OCI-LY7 (cell line): ENCODE results near the gene PTPRT. TPM values are rescaled to one million over a fixed set of nuclear protein-coding genes. Genes with fewer than 3 reads are reported as not detected.

Experiments used
- BruUV-seq: library from RNA; stranded (reverse); fragments of 400-500 nt; replicated peaks from 2 replicates; lab custom pipeline; 2021; lab: Mats Ljungman, UMichigan
- CTCF ChIA-PET: fragments of 300-600 bp; sonication (Branson Sonifier 250); formaldehyde crosslinking; loops from one replicate; lab custom pipeline; 2022; ENCODE audit warnings: antibody characterized with exemption; ENCODE audit not compliant: unreplicated experiment; lab: Charles Lee
- POLR2A ChIA-PET: fragments of 300-600 bp; sonication (Branson Sonifier 250); formaldehyde crosslinking; loops from one replicate; lab custom pipeline; 2022; ENCODE audit warnings: antibody characterized with exemption; lab: Charles Lee
- DNase-seq: peaks from one replicate; pipeline ENCODE4 v3.0.0-alpha.2; 2015; ENCODE audit warnings: low spot score
- H2AFZ ChIP-seq: fragments of 200-600 bp; sonication (generic), shearing (Covaris generic); 2 replicates; pipeline ENCODE4 v1.6.1; 2014; ENCODE audit warnings: mild to moderate bottlenecking, antibody characterized with exemption, low read length, moderate library complexity
- H3K27ac ChIP-seq: fragments of 200-600 bp; sonication (generic); 2 replicates; pipeline ENCODE4 v1.5.1; 2014; ENCODE audit warnings: mixed run types, low read depth, mild to moderate bottlenecking, moderate library complexity, low read length, inconsistent platforms; ENCODE audit not compliant: poor library complexity, severe bottlenecking
- H3K36me3 ChIP-seq: fragments of 200-600 bp; sonication (generic); 2 replicates; pipeline ENCODE4 v1.6.1; 2014; ENCODE audit warnings: mild to moderate bottlenecking, antibody characterized with exemption, low read length, moderate library complexity, mixed read lengths; ENCODE audit not compliant: insufficient read depth
- H3K4me1 ChIP-seq: fragments of 200-600 bp; sonication (generic); 2 replicates; pipeline ENCODE4 v1.5.1; 2014; ENCODE audit warnings: mild to moderate bottlenecking, low read length; ENCODE audit not compliant: insufficient read depth, poor library complexity, severe bottlenecking
- H3K4me2 ChIP-seq: fragments of 200-600 bp; sonication (generic); 2 replicates; pipeline ENCODE4 v1.6.1; 2014; ENCODE audit warnings: mild to moderate bottlenecking, low read length
- H3K4me3 ChIP-seq: fragments of 200-600 bp; sonication (generic); 2 replicates; pipeline ENCODE4 v1.5.1; 2014; ENCODE audit warnings: mild to moderate bottlenecking, low read depth, low read length; ENCODE audit not compliant: poor library complexity, severe bottlenecking
- H3K79me2 ChIP-seq: fragments of 200-600 bp; sonication (generic); 2 replicates; pipeline ENCODE4 v1.6.1; 2016; ENCODE audit warnings: low read depth, mild to moderate bottlenecking, low read length, moderate library complexity, mixed read lengths; ENCODE audit not compliant: insufficient read depth
- H3K9me2 ChIP-seq: fragments of 200-600 bp; sonication (generic); 2 replicates; pipeline ENCODE4 v1.6.1; 2016; ENCODE audit warnings: mild to moderate bottlenecking, low read length, mixed read lengths; ENCODE audit not compliant: insufficient read depth
- H3K9me3 ChIP-seq: fragments of 200-600 bp; sonication (generic); 2 replicates; pipeline ENCODE4 v1.6.1; 2014; ENCODE audit warnings: mild to moderate bottlenecking, mixed run types, low read length, mixed read lengths
- H4K20me1 ChIP-seq: fragments of 200-600 bp; sonication (generic); 2 replicates; pipeline ENCODE4 v1.6.1; 2014; ENCODE audit warnings: mild to moderate bottlenecking, antibody characterized with exemption, low read length, moderate library complexity, mixed read lengths; ENCODE audit not compliant: insufficient read depth
- EZH2phosphoT487 ChIP-seq: fragments of 200-600 bp; sonication (generic); IDR thresholded peaks from 2 replicates; pipeline ENCODE4 v1.6.1; 2018; ENCODE audit warnings: low read depth, borderline replicate concordance, mild to moderate bottlenecking, mixed run types, antibody characterized with exemption, low read length, moderate library complexity, mixed read lengths
- intact Hi-C: fragments of 100-400 bp; cut with micrococcal nuclease; formaldehyde crosslinking; loops from one replicate; pipeline ENCODE4 v1.10.0; 2022; ENCODE audit not compliant: unreplicated experiment
- total RNA-seq, 2 experiments: library from RNA; depleted of rRNA in 1 of 2; stranded (reverse); fragments of >200 nt in 1 of 2; shearing (Covaris generic) in 1 of 2; gene quantifications; 2 replicates each; pipeline ENCODE4 v1.2.3, GENCODE V29; 2014 to 2022
- TF ChIP-seq, protein P1 (sequence below): fragments of 200-600 bp; sonication (generic); conservative IDR thresholded peaks from 2 replicates; pipeline ENCODE4 v1.5.1; 2014; ENCODE audit warnings: mild to moderate bottlenecking, antibody characterized with exemption, low read length, moderate library complexity, mixed read lengths

The PTPRT gene
- total RNA-seq, 2 experiments from 2014 or later = not detected

DNA sequence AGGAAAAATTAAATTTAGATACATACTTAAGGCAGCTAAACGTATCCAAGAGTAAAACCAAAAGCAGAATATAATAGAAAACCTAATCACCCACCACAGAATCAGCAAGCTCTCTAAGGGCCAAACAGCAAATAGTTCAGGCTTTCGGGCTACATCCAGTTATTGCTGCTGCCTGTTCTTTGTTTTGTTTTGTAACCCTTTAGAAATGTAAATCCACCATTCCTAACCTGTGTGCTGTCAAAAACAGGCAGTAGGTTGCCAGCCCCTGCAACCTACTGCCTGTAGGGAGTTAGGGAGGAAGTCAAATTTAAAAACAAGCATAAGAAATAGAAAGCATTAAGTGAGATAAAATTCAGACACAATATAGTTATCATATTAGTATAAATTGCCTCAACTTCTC is 225.9 kb downstream of the PTPRT start:
- Histone ChIP-seq H3K27ac (no peak overlapping the region), H3K79me2 (no peaks in the 10 kb centered on the region), H3K4me3 (no peak overlapping the region), H3K4me2 (no peak overlapping the region), H3K36me3 (no peaks in the 10 kb centered on the region), H3K4me1 (no peaks in the 10 kb centered on the region), H3K9me2 (no peaks in the 10 kb centered on the region), H3K9me3 (no peaks in the 10 kb centered on the region), H4K20me1 (no peaks in the 10 kb centered on the region), H2AFZ (no peak overlapping the region)
- DNase-seq = no peak
- intact Hi-C loops = no loop called here
- POLR2A ChIA-PET = no interaction called here
- CTCF ChIA-PET = no interaction called here
- no TSS peak for BruUV-seq
- TF ChIP-seq EZH2phosphoT487 = no peak
- TF ChIP-seq, protein P1, sequence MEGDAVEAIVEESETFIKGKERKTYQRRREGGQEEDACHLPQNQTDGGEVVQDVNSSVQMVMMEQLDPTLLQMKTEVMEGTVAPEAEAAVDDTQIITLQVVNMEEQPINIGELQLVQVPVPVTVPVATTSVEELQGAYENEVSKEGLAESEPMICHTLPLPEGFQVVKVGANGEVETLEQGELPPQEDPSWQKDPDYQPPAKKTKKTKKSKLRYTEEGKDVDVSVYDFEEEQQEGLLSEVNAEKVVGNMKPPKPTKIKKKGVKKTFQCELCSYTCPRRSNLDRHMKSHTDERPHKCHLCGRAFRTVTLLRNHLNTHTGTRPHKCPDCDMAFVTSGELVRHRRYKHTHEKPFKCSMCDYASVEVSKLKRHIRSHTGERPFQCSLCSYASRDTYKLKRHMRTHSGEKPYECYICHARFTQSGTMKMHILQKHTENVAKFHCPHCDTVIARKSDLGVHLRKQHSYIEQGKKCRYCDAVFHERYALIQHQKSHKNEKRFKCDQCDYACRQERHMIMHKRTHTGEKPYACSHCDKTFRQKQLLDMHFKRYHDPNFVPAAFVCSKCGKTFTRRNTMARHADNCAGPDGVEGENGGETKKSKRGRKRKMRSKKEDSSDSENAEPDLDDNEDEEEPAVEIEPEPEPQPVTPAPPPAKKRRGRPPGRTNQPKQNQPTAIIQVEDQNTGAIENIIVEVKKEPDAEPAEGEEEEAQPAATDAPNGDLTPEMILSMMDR = no peak

DNA sequence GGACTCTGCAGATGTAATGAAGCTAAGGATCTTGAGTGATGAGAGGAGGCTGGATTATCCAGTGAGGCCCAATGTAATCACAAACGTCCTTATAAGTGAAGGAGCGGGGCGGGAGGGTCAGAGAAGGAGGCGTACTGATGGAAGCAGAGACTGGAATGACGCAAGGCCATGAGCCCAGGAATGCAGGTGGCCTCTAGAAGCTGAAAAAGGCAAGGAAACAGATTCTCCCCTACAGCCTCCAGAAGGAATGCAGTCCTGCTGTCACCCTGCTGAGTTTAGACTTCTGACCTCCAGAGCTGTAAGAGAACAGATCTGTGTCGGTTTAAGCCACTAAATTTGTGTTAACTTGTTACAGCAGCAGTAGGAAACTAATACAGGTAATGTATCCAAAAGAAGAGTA is 227.9 kb downstream of the PTPRT start:
- DNase-seq = no peak
- H4K20me1 ChIP-seq = no peaks in the 10 kb centered on the region
- no peaks in the 10 kb centered on the region for H3K9me2 ChIP-seq
- ChIA-PET POLR2A (no interaction called here), CTCF (no interaction called here)
- no peaks in the 10 kb centered on the region for H3K9me3 ChIP-seq
- intact Hi-C loops = no loop called here
- no TSS peak for BruUV-seq
- H3K4me1 ChIP-seq = no peaks in the 10 kb centered on the region
- H3K79me2 ChIP-seq = no peaks in the 10 kb centered on the region
- no peaks in the 10 kb centered on the region for H3K36me3 ChIP-seq
- H2AFZ ChIP-seq = no peak overlapping the region
- H3K4me3 ChIP-seq = no peak overlapping the region
- no peak for TF ChIP-seq EZH2phosphoT487
- TF ChIP-seq, protein P1 = no peak
- no peak overlapping the region for H3K4me2 ChIP-seq
- no peak overlapping the region for H3K27ac ChIP-seq

DNA sequence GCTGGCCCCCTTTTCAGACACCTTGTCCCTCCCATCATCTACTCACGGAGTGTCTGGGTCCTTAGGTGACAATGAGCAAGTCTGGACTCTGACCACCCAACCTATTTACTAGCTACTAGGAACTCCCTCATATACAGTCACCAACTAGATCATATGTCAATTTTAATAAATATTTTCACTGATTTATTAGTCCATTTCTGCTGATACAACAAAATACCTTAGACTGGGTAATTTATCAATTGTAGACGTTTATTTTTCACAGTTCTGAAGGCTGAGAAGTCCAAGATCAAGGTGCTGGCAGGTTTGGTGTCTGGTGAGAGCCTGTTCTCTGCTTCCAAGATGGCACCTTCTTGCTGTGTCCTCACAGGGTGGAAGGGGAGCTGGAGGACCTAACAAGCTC is 229.7 kb downstream of the PTPRT start:
- DNase-seq = no peak
- TF ChIP-seq, protein P1 = no peak
- TF ChIP-seq EZH2phosphoT487 = no peak

More for the DNA sequence above, 229.7 kb downstream of the PTPRT start:
- ChIA-PET POLR2A (interaction anchor here (0.7 to 1.2 kb wide), 2 partner anchors 22 to 211 kb away, joined by 3 read pairs; no protein-coding TSS in a partner anchor), CTCF (no interaction called here)
- intact Hi-C loops = no loop called here
- Histone ChIP-seq H2AFZ (no peak overlapping the region), H3K4me1 (no peaks in the 10 kb centered on the region), H3K9me3 (no peaks in the 10 kb centered on the region), H3K9me2 (no peaks in the 10 kb centered on the region), H4K20me1 (no peaks in the 10 kb centered on the region), H3K36me3 (no peaks in the 10 kb centered on the region), H3K4me3 (no peak overlapping the region), H3K79me2 (no peaks in the 10 kb centered on the region), H3K4me2 (no peak overlapping the region), H3K27ac (no peak overlapping the region)
- BruUV-seq = no TSS peak
